CD4-positive, alpha-beta T cell treated with Interleukin-12 subunit alpha and Interleukin-12 subunit beta, for 1 hour (primary cell): ENCODE data around the gene HOXA11.

ENCODE experiments used
- DNase-seq: peaks from one replicate; pipeline ENCODE4 v3.0.0-alpha.2; 2020

The HOXA11 gene

DNA sequence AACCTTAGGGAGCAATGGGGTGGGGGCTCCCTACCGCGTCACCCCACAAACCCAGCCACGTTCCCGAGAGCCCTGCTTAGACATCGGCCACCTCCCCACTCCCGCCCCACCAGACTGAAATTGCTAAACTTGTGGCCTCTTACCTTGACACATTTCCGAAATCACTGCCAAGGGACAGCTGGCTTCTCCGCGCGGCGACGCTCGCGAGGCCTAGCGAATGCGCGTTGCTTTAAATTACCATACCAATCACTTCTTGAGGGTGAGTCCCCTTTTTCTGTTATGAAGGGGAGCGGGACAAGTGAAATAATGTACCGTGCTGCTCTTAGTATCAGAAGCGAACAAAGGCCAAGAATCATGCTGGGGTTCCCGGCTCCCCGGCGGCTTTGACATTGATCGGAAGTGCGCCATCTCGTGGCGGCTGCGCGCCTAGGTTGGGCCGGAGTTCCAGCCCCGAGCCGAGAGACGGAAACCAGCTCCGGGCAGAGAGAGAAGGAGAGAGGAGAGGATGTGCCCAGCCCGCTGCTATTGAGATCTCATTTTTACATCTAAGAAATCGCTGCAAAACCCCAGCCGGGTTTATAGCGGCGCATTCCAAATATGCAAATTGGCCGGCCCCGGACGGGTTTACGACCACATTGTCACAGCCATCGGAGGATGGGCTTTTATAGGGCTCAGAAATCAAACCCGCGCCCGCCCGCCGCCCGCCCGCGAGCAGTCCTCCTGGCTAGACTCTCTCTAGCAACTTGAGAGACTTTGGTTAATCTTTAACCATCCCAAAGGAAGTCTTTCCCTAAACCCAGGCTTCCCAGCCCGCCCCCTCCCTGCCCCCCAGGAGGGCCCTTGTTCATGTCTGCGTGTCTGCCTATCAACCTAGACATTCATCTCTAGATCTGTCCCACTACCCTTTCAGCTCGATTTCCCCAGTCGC, 5.3 kb downstream of the HOXA11 start:
- DNase-seq: peak; percentile 62

DNA sequence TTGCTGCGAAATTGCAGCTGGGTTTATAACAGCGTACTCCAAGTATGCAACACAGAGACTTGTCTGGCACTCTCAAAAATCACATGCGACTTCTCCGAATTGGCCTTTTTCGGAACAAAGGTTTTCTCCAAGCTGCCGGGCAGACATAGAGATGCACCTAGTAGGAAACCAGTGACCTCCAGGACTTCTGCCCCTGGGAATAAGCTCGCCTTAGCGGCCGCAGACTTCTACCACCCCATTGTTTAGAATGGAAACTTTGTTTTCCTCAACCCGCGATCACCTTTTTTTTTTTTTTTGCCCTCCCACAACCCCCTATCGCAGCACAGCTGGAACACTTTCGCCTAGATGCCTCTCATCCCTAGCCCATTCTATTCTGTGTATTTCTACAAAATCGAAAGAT, 6.0 kb downstream of the HOXA11 start:
- DNase-seq: no peak

DNA sequence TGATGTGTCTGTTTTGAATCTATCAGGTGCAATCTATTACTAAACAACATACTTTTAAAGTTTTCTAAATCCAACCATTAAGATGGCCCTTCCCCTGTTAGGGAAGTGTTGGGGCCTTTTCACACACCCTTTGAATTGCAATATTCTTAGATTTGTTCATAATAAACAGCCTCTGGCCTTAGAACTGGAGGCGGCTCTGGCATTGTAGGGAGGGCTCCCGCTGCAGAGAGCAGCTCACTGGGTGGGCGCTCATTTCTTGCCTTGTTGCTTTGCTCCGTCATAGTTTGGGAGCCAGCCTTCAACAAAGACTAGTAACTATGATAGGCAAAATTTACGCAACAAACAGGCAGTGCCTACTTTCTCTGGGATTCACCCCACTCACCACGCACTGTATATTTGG, 6.7 kb downstream of the HOXA11 start:
- DNase-seq: no peak

- DNase-seq: no peak
These were observed 7.2 kb downstream of the HOXA11 start for GRCh38 chr7:27177795-27178320.

DNA sequence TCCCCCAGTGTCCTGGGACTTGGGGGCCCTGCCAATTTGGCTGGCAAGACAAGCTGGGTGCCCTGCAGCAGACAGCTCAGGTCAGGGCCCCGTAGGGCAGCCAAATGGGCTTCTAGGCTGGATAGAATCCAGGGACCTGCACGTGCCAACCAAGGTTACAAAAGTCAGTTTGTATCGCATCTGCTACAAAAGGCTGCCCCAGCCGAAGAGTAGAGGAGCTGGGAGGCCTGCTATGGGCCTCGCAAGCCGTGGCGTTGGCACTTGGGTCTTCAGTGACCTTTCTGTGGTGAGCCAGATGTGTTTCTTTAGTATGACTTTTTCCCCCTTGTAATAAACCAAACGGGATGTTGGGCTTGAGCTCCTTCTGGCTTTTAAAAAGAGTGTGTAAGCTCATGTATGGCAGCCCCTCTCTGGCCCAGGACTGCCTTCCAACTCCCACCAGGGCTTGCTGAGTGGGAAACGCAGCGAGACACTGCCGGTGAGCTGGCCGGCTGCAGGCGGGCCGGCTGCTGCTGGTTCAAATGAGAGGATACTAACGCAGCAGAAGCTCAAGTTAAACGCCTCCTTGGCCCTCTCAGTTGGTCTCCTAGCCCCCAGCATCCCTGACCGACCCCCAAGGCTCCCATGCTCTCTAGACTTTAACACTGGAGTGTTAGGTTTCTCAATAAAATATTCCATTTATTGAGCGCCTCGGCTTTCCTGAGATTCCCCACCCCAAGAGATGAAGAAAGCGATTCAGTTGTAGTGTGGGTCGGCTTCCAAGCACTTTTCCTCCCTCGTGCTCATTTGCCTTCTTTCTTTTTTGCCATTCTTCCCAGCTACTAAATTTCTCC, 7.9 kb downstream of the HOXA11 start:
- DNase-seq: no peak

GRCh38 chr7:27176524-27176845, 8.5 kb downstream of the HOXA11 start:
- no peak for DNase-seq

GRCh38 chr7:27175626-27176523, 9.2 kb downstream of the HOXA11 start:
- DNase-seq: no peak

DNA sequence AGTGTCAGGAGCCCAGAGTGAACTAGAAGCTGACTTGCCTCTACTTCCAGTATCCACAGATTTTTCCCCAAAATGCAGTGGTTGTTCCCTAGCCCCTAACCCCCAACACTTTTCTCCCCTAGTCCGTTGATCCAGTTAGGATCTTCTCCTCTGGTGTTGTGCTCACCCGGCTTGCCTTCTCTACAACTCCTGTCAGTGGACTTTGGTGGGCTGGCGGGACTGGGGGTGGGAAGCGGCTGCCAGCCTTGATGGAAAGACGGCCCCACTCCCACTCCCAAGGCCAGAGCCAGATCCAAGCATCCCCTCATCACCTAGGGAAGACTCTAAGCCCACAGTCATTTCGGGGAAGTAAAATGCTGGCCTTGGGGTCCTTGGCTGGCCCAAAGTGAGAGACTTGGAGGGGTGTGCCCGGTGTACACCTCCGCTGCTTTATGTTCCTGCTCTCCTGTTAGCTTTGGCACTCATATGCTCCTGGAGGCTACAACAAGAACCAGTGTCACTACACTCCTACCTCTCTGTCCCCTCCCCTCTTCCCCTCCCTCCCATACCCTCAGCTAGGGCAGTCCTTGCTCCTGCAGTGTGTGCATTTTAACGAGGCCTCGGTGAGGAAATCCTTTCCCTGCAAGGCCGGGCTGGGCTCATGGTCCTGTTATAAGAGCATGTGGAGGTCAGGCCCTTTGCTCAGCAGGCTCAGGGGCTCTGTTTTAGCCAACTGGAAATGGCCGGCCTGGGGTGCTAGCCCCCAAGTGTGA, 10.0 kb downstream of the HOXA11 start:
- no peak for DNase-seq

- DNase-seq: no peak
These were observed 10.8 kb downstream of the HOXA11 start, which contains the start of gene HOXA10 for GRCh38 chr7:27173956-27174873. Gene HOXA10, minus strand, starts transcription at chr7:27174320. Its CDS starts 14 bp downstream, at chr7:27174306.

DNA sequence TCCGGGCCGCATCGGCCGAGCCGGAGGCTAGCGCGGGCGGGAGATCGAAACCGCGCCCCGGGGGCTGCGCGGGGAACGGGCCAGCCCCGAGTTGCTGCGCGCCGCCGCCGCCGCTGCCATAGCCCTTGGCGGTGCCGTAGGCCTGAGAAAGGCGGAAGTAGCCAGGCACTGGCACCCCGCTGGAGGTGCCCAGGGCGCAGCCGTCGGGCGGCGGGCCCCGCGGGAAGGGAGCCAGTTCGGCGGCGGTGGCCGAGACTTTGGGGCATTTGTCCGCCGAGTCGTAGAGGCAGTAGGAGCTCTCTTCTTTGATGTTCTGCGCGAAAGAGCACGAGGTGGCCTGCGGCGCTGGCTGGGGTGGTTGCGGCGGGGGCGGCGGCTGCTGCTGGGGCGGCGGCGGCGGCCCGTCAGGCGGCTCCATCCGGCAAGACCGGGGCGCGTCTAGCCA, 11.5 kb downstream of the HOXA11 start:
- DNase-seq: peak; percentile 26

GRCh38 chr7:27172823-27173510, 12.1 kb downstream of the HOXA11 start:
- no peak for DNase-seq

GRCh38 chr7:27172315-27172774, 12.7 kb downstream of the HOXA11 start:
- no peak for DNase-seq

DNA sequence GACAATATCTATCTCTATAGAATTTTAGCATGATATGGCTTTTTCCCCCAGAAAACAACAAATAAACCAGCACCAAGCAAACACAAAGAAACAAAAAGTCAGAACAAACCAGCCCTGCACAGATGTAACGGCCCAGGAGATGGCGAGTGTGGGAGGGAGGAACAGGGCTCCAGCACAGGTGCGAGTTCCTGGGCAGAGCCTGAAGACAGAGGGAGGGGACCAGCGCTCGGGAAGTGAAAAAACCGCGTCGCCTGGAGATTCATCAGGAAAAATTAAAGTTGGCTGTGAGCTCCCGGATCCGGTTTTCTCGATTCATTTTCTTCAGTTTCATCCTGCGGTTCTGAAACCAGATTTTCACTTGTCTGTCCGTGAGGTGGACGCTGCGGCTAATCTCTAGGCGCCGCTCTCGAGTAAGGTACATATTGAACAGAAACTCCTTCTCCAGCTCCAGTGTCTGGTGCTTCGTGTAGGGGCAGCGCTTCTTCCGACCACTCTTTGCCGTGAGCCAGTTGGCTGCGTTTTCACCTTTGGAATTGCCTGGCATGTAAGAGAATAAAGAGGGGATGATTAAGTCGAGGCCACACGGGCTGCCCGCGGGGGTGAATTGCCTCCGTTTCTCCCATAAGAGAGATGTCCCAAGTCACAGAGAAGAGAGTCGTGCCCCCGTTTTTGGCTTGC, 13.3 kb downstream of the HOXA11 start:
- DNase-seq: no peak

- no peak for DNase-seq
These were observed 13.8 kb downstream of the HOXA11 start for GRCh38 chr7:27171325-27171636.

- DNase-seq: no peak
These were observed 14.4 kb downstream of the HOXA11 start for GRCh38 chr7:27170426-27171324.

- DNase-seq: no peak
These were observed 15.2 kb downstream of the HOXA11 start for GRCh38 chr7:27169658-27170425.

DNA sequence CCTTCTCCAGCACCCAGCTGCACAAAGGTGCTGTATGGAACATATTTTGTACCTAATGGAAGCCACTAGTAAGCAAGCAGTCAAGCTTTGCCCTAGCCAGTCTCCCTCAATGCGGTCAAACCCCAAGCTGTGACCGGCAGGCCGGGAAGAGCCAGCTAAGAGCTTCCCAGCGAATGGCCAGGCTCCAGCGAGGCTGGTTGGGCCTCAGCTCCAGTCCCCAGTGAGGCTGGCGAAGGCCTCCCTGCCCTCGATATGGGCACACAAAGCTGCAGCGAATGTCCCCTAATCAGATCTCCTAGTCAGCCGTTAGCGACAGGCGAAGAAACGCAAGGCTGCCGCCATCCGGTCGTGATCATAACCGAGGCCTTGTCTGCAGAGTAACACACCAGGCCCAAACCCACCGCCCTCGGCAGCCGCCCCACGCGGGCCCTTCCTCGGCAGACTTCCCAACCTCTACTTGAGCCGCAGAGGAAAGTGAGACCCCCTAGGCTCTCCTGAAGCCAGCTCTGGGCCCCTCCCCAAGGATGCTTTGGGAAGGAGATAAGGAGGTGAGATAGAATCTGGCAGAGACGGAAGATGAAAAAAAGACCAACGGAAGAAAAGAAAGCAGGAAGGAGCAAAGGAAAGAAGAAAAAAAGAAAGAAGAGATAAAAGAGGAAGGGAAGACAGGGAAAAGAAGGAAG, 16.6 kb downstream of the HOXA11 start:
- DNase-seq: no peak
